Colonic mucosa (tissue), 4 donors: Measurements from ENCODE around the gene HSH2D. TPM values are rescaled to one million over a fixed set of nuclear protein-coding genes. Genes with fewer than 3 reads are reported as not detected.
A peak's percentile ranks its signal among the peaks of the same experiment; 100 is the strongest.

Experiments used
- DNase-seq: peaks from one replicate; pipeline ENCODE4 v3.0.0-alpha.2; 2020
- H3K27ac ChIP-seq: fragments of 200-600 bp; one replicate; pipeline ENCODE4 v1.8.0; 2021
- H3K27me3 ChIP-seq: fragments of 200-600 bp; one replicate; pipeline ENCODE4 v1.8.0; 2021
- H3K36me3 ChIP-seq: fragments of 200-600 bp; one replicate; pipeline ENCODE4 v1.8.0; 2021
- H3K4me1 ChIP-seq: fragments of 200-600 bp; one replicate; pipeline ENCODE4 v1.8.0; 2021; ENCODE audit warnings: mild to moderate bottlenecking
- H3K4me3 ChIP-seq: fragments of 200-600 bp; one replicate; pipeline ENCODE4 v1.8.0; 2021
- H3K9ac ChIP-seq, 2 donors: one replicate each; pipeline ENCODE4 v1.7.0; 2013; ENCODE audit warnings: control low read depth in 2 of 2, low read depth in 2 of 2, low read length in 2 of 2
- H3K9me3 ChIP-seq: fragments of 200-600 bp; one replicate; pipeline ENCODE4 v1.8.0; 2021
- CTCF ChIP-seq: fragments of 200-600 bp; IDR thresholded peaks from one replicate; pipeline ENCODE4 v1.8.0; 2022; ENCODE audit warnings: antibody characterized with exemption, mild to moderate bottlenecking
- intact Hi-C: fragments of 100-400 bp; cut with DNase I; formaldehyde crosslinking; loops from one replicate; pipeline ENCODE4 v1.14.1; 2022
- total RNA-seq, 2 donors: library from RNA; stranded (reverse); fragmentation: NEBNext Ultra II Directional in 1 of 2; extraction: Animal tissue kit (Norgen Biotek cat#: 25700) in 1 of 2; gene quantifications; one replicate each; pipeline ENCODE4 v1.2.1, GENCODE V29; 2021
- donor health status: healthy.
- donor health status: DM: no; HTN: no; CAD: no.
- donor health status: DM: no; HTN: no; CAD: no.

HSH2D gene
- total RNA-seq, 2 donors from 2014 or later = 13.5 to 14.0 TPM

- peaks cover 6% of the 10 kb centered on the region for H3K36me3 ChIP-seq
- intact Hi-C loops = no loop called here
- no peak for DNase-seq
- H3K9me3 ChIP-seq = no peaks in the 10 kb centered on the region
- H3K4me3 ChIP-seq = no peak overlapping the region
- no peaks in the 10 kb centered on the region for H3K4me1 ChIP-seq
- H3K27ac ChIP-seq = no peak overlapping the region
- no peaks in the 10 kb centered on the region for H3K27me3 ChIP-seq
- no peak for TF ChIP-seq CTCF
- no peak overlapping the region for H3K9ac ChIP-seq
These were observed 47.3 kb downstream of the HSH2D start for GRCh38 chr19:16190736-16191135.

- Histone ChIP-seq H3K27ac (no peak overlapping the region), H3K36me3 (peaks cover 6% of the 10 kb centered on the region), H3K4me1 (no peaks in the 10 kb centered on the region), H3K9ac (no peak overlapping the region), H3K27me3 (no peaks in the 10 kb centered on the region), H3K9me3 (no peaks in the 10 kb centered on the region), H3K4me3 (no peak overlapping the region)
- DNase-seq = no peak
- no peak for TF ChIP-seq CTCF
- intact Hi-C loops = no loop called here
These were observed 47.9 kb downstream of the HSH2D start for GRCh38 chr19:16191216-16191908.

GRCh38 chr19:16193466-16193865 lies 50.0 kb downstream of the HSH2D start:
- TF ChIP-seq CTCF = no peak
- Histone ChIP-seq H3K36me3 (peaks cover 6% of the 10 kb centered on the region), H3K27ac (no peak overlapping the region), H3K27me3 (no peaks in the 10 kb centered on the region), H3K9ac (no peak overlapping the region), H3K4me1 (peaks cover 11% of the 10 kb centered on the region), H3K4me3 (no peak overlapping the region), H3K9me3 (no peaks in the 10 kb centered on the region)
- DNase-seq = no peak
- intact Hi-C loops = no loop called here

- peak overlapping the region; percentile 83 for H3K27ac ChIP-seq
- peak overlapping the region; percentile 95 for H3K4me3 ChIP-seq
- intact Hi-C loops = no loop called here
- H3K27me3 ChIP-seq = no peaks in the 10 kb centered on the region
- TF ChIP-seq CTCF = no peak
- no peaks in the 10 kb centered on the region for H3K9me3 ChIP-seq
- peak overlapping the region in 1 of 2 donors; percentile 90 for H3K9ac ChIP-seq
- no peak for DNase-seq
- H3K4me1 ChIP-seq = peaks cover 20% of the 10 kb centered on the region
- H3K36me3 ChIP-seq = no peaks in the 10 kb centered on the region
These were observed 53.7 kb downstream of the HSH2D start for GRCh38 chr19:16197188-16197621.

GRCh38 chr19:16197622-16198369 lies 54.3 kb downstream of the HSH2D start, which contains the start of gene AP1M1:
Gene AP1M1, plus strand, starts transcription at chr19:16197911. Its CDS starts 116 bp downstream, at chr19:16198027.
- no peak for TF ChIP-seq CTCF
- no peaks in the 10 kb centered on the region for H3K27me3 ChIP-seq
- H3K4me1 ChIP-seq = peaks cover 20% of the 10 kb centered on the region
- peak within 1 kb of the TSS; percentile 81 to 90 for H3K9ac ChIP-seq
- intact Hi-C loops = no loop called here
- peak within 1 kb of the TSS; percentile 83 for H3K27ac ChIP-seq
- H3K9me3 ChIP-seq = no peaks in the 10 kb centered on the region
- H3K36me3 ChIP-seq = no peaks in the 10 kb centered on the region
- H3K4me3 ChIP-seq = peak within 1 kb of the TSS; percentile 95
- DNase-seq = peak; percentile 99
